NCI-H146 (cell line): ENCODE data around the gene SAMD4A.

Experiments used
- DNase-seq: peaks from one replicate; lab custom pipeline; 2025; lab: John Stamatoyannopoulos, UW

SAMD4A gene

DNA sequence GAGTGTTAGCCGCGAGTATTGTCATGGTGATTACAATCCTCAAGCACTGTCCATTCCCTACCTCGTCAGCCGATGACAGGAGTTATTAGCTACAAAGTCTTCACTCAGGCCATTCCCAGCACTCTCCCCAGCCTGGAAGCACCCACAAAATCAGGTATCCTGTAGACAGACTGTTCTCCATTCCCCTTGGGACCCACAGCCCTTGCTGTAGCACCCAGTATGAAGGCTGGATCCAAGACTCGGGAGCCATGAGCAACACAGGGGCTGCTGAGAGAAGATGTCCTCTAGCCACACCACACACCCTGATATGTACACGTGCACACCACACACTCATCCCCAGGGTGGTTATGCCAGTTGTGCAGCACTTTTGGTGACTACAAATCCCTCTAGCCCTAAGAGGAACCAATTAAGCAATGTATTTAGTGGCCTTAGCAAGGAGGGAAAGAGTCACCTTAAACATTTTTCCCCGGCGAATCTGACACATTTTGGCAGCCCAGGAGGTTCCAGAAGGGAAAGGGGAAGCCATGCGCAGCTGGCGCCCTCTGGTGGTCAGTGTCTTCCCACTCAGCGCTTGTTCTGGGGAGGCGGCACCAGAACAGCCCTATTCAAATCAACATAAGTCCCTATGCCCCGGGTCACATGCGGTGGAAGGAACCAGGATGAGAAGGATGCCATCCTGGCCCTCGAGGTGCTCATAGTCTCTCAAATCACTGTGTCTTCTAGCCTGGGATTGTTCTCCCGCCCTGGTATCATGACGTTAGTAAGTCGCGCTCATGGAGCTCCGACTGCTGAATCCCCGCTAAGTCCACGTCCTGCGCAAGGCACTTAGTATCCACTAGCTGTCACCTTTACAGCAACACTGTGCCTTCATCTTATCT is 238.8 kb downstream of the SAMD4A start:
- DNase-seq = peak; percentile 71

DNA sequence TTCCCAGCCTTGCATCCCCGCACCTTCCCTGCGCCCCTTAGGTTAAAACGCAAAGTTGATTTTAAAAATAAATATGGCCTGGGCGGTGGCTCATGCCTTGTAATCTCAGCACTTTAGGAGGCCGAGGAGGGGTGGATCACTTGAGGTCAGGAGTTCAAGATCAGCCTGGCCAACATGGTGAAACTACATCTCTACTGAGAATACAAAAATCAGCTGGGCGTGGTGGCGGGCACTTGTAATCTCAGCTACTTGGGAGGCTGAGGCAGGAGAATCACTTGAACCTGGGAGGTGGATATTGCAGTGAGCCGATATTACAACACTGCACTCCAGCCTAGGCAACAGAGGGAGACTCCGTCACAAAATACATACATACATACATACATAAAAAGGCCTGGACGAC is 239.7 kb downstream of the SAMD4A start:
- DNase-seq = no peak

DNA sequence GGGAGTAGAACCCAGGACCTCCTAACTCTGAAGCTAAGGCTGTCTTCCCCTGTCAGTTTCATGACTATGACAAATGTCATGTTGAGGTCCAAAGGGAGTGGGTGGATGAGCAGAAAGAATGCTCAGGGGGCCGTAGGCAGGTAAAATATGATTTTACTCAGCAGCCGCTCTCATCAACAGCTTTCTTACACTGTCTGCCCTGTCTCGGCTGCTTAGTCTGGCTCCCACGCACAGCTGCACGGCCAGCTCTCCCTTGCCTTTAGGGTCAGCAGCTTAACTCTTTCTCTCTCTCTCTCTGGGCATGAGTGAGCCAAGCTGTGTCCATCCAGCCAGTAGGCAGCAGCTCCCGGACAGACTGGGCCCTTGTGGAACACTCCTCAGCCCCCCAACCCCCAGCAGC is 240.5 kb downstream of the SAMD4A start:
- no peak for DNase-seq

DNA sequence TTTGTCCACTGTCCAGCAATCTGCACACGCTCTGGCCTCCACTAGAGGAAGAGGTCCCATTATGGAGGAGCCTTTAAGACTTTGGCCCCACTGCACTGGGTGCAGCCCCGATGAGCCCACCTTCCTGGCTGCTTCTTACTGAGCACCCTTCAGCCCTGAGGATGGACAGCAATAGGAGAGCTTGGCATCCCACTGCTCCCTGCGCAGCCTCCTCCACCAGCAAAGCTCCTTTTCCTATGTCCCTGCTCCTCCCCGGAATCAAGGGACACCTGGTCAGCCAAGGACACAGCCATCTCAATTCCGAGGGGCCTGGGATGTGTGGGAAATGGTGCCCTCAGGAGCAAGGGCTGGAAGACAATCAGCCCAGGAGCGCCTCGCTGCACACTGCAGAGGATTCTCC is 241.0 kb downstream of the SAMD4A start:
- DNase-seq = no peak

DNA sequence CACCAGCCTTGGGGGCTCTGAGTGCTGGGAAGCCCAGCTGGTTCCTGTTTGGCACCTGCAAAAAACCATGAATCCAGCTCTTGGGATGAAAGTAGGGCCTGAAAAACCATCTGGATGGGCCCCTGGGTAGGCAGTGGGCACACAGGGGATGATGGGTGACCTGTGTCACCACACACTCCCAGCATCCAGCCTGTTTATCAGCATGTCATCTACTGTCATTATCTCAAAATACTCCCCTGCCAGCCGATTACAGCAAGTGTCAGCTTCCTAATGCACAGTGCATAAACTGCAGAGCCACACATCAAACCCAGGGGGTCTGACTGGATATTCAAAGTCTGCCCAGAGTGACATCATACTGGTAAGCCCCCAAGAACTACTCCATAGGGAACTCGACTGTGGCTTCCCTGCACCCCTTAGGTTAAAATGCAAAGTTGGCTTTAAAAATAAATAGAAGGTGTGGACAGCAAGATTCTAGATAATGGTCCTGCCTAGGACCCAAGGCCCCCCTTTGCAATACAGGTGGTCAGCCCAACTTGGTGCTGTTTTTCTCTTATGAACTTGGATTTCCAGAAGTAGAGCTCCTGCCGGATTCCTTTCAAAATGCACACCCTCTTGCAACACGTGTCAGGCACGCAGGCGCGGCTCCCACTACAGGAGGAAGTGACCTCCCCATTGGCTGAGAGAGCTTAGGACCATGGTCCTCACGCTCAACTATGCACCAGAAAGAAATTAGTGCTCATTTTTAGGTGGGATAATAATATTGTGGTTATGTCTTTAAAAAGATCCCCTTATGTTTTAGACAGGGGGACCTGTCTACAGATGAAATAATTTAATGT is 241.6 kb downstream of the SAMD4A start:
- DNase-seq = peak; percentile 18

DNA sequence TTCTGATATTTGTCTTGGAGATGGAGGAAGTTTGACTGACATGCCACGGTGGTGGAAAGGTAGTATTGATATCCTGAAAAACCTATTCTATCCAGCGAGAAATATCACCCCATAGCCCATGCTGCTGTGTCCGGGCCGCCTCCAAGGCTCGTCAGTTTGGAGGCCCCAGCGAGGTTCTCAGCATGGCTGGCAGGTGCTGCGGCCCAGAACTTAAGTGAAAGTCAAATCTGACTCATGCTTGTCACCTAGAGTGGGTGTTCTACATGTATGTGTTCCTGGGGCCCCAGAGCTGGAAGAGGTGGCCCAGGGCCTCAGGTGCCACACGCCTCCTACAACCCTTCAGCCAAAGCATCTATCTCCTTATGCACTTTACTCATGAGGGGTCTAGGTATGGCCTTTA is 242.8 kb downstream of the SAMD4A start:
- DNase-seq = no peak

DNA sequence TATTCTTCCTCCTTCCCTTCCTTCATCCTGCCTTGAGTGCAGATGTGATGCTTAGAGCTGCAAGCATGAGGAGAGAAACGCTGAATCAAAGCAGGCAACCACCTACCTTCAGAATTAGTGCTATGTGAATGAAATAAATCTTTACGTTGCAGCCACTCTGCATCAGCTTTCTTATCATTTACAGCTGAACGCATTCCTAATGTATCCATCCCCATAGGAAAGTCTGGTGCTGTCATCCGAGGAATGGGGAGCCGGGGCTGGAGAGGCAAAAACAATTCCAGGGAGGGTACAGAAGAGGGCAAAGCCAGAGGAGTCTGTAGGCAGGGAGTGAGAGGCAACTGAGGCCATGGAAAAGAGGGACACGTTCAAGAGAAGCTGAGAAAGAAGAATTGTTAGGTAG is 245.7 kb downstream of the SAMD4A start:
- DNase-seq = no peak

DNA sequence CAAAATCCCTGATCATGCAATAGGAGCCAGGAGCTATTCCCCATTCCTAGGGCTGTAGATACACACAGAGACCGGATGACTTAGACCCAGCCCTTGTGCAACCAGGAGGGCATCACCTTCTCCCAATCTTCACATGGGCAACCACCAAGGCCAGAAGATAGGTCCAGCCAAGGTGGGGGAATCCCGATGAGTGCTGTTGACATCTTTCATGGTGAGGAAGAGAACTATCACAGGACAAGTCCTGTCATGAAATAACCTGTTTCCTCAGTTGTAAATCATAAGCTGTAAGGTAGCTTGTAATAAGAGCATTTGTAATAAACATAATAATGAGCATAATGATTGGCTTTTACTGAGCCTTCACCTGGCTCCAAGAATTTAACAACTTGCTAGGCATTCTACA is 246.2 kb downstream of the SAMD4A start:
- no peak for DNase-seq

DNA sequence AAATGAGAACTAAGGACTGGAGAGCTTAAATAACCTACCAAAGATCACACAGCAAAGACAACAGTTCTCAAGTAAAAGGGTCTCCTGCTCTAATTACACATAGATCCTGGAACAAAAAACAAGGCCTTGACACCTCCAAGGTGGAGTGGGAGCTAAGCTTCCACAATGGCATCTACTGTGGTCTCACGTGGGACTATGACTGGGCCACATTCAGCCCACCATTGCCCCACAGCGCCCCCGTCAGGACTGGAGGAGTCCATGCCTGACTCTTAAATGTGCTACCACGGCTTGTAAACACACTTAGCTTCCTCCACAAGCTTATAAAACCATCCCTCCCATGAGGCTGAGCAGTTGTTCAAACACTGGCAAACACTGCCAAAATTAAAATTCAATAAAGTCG is 247.1 kb downstream of the SAMD4A start:
- no peak for DNase-seq

DNA sequence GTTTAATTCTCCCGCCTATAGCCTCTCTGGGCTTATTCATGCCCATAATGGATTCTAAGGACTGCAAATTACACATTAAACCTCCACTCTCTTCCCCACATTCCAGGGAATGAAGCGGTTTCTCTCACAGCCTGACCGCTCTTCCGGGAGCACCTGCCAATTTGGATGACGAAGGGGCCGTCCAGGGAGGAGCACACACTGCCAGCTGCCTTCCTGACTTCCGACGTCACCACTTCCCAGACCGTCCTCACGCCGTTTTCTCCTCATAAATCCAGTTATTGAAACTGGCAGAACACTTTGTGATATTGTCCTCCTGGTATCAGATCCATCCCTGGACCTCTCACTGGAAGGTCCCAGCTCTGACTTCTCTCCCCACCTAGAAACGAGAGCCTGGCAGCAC is 248.1 kb downstream of the SAMD4A start:
- no peak for DNase-seq

DNA sequence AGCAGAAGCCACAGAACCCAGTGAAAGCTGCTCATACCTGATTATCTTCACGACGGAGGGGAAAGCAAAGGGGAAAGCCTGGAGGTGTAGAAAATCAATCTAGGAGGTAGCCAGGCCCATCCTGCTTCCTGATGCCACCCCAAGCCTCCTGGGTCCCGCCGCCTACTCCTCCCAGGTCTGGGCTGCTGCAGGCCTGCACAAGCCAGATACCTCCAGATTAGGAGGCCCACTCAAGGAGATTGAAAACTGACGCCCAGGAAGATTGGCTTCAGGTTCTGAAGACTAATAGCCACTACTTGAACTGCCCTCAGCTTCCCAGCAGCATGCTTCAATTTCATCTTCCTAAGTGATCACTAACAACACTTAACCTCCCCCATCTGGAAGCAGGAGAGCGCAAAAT is 248.6 kb downstream of the SAMD4A start:
- no peak for DNase-seq

DNA sequence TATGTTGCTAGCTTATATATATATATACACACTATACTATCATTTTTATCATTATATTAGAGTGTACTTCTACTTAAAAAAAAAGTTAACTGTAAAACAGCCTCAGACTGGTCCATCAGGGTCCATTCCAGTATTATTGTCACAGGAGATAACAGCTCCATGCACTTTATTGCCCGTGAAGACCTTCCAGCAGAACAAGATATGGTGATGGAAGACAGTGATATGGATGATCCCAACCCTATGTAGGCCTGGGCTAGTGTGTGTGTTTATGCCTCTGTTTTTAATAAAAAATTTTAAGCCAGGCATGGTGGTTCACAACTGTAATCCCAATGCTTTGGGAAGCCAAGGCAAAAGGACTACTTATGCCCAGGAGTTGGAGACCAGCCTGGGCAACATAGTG is 249.5 kb downstream of the SAMD4A start:
- DNase-seq = no peak

DNA sequence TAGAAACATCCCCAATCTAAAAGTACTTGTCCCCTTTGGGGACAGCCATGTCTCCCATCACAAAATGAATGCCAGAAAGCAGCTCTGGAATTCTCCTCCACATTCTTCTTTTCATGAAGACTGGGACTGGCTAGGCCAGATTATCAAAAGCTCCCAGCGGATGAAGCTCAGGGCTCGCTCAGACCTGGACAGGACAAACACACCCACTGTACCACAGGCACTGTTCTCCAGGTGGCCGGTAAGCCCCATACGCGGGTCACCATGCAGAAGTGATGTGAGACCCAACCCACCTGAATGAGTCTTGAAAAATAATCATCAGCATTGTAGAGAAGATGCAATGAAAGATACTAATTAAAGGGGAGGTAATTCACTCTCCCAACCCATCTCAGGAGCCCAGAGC is 250.6 kb downstream of the SAMD4A start:
- peak; percentile 34 for DNase-seq

DNA sequence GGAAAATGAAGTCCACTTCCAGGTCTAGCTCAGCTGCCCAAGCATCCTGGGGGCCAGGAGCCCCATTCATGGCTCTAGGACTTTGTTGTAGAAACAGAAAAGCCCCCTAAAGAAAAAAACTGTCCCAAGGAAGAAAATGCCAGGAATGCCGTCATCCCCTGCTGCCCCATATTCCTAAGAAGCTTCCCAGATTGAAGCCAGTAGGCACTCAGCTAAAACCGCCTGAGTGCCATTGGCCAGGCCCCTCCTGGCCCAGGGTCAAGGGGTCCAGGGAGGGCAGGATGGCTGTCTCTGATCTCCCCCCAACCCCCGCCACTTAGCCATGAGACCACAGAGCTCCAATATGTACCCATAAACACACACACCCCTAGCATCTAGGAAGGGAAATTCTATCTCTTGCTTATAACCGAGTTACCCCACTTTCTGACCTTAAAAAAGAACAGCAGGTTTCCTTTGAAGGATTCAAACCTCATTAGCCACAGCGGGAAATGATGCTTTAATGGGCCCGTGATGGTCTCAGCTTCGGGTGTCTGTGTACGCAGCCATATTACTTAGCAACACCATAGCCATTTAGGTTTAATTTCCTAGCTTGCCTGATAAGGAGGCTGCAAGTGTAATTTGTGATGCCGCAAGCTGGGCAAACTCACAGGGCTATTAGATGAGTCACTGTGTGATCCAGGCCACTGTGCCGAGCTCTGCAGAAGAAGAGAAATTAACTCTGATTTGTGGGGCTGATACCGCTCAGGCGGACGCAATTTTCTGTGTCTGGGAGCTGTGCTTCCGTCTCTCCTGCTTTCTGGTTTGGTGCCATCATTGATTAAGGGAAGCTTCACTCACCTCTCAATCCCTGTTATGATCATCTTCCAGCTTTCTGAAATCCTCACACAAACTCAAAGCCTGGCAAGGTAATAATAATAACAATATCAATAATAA is 251.5 kb downstream of the SAMD4A start:
- peak; percentile 98 for DNase-seq

DNA sequence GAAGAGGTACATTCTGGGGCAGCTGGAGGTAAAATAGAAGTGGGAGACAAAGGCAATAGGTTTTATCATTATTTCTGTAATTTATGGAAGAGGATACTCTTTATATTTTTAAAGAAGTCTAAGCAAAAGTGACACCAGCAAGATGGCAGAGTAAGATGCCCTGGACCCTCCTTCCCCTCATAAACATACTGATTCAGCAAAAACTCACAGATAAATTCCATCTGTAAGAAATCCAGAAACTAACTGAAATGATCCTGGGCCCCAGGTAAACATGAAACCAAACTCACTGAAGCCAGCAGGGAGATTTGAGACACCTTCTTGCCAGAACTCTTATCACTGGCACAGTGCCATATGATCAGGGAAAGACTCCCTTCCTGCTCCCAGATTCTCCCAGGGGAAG is 255.8 kb downstream of the SAMD4A start:
- DNase-seq = no peak

DNA sequence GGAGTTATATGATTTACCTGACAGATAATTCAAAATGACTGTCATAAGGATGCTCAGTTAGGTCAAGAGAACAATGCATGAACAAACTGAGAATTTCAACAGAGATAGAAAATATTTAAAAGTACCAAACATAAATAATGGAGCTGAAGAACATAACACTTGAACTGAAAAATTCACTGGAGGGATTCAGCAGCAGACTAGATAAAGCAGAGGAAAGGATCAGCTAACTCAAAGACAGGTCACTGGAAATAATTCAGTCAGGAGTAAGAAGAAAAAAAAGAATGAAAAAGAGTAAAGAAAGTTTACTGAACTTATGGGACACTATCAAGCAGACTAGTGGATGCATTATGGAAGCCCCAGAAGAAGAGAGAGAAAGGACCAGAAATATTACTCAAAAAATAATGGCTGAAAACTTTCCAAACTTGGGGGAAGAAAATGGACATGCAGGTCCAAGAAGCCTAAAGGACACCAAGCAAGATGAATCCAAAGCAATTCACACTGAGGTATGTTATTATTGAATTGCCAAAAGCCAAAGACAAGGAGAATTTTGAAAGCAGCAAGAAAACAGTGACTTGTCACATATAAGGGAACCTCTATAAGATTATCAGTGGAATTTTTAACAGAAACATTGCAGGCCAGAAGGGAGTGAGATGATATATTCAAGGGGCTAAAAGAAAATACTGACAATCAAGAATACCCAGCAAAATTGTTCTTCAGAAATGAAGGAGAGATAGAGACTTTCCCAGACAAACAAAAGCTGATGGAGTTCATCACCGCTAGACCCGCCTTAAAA is 257.0 kb downstream of the SAMD4A start:
- DNase-seq = no peak

DNA sequence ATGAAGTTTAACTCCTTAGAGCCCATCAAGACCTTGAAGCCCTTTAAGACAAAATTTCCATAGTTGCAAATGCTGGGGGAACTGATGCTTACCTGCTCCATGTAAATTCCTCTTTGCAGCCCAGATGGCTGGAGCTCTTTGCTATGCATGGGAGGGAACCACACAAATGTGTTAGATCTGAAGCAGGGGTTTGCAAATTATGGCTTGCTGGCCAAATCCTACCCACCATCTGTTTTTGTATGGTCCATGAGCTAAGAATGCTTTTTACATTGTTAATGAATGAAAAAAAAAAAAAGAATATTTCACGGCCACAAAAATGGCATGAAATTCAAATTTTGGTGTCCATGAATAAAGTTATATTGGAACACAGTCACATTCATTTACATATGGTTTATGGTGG is 261.1 kb downstream of the SAMD4A start:
- DNase-seq = no peak

DNA sequence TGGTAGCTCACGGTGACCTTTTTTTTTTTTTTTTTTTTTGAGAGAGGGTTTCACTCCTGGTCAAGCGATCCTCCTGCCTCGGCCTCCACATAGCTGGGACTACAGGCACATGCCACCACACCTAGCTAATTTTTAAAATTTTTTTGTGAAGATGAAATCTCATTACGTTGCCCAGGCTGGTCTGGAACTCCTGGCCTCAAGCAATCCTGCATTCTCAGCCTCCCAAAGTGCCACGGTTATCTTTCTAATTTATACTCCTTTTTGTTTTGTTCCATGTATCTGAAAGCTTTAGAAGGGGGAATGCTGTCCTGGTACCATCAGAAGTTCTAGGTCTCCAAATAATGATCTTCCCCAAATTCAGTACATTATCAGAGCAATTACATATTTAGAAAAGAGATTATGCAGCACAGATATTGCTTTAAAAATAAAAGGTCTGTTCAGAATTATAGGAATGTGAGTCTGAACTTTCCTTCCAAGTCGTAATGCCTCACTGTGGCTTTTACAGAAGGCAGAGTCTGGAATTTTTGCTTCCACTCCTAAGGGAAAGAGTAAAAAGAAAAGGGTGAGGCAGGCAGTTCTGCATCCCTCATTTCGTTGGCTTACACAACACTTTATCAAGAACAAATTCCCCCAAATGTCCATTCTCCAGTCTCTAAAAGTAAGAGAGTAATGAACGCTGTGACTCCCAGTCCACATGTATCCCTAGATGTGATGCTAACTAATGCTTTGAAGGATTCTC is 262.7 kb downstream of the SAMD4A start:
- no peak for DNase-seq

DNA sequence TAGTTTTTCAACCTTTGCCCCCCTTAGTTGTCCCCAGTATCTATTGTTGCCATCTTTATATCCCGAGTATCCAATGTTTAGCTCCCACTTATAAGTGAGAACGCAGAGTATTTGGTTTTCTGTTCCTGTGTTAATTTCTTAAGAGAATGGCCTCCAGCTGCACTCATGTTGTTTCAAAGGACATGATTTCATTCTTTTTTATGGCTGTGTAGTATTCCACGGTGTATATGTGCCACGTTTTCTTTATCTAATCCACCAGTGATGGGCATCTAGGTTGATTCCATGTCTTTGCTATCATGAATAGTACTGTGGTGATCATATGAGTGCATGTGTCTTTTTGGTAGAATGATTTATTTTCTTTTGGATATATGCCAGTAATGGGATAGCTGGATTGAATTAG is 263.7 kb downstream of the SAMD4A start:
- no peak for DNase-seq

DNA sequence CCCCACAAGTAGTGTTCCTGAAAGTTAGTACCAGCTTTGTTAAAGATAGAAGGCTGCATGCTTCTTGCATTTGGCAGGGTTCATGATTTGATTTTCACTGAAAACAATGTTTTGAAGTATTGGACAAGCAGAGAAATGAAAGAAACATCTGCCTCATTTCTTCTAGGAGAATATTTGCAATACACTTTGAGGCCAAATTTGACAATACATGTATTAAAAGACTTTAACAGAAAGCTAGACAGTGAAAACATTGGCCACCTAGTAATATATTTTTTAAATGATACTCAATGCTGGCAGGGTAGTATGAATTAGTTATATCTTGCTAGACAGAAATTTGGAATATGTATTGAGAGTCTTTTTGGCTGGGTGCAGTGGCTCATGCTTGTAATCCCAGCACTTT is 267.2 kb downstream of the SAMD4A start:
- no peak for DNase-seq

DNA sequence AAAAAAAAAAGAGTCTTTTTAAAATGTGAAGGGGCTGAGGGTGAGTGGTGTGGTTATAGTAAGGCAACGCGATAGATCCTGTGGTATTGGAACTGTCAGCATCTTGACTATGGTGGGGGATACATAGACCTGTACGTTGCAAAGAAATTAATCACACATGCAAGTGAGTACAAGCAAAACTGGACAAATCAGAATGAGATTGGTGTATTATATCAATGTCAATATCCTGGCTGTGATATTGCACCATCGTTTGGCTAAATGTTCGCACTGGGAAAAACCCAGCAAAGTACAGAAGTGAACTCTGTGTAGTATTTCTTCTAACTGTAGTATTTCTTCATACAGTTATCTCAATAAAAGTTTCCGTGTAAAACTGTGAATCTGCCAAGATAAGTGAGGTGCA is 267.8 kb downstream of the SAMD4A start:
- no peak for DNase-seq
